ENCODE data around the gene TMEM38B.

DNA sequence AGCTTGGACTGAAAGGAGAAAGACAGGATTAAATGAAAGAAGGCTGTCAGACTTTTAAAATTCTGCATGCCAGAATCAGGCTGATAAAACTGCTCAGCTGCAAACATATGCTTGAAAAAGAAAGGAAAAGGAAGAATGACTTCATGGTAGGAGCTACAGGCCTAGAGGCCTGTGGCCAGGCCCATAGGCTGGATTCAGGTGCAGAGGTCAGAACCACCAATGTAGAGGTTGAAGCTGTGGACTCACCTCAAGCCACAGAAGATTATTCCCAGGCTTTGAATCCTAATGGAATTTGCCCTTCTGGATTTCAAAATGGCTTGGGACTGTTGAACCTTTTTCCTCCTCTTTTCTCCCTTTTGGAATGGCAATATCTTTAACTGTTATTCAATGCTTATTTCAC, 47.7 kb downstream of the TMEM38B start:
- TF ChIP-seq CTCF (IDR thresholded peaks at IDR 0.05) (no peak), POLR2A (IDR thresholded peaks at IDR 0.05) (no peak)

All from Peyer's patch (tissue), 4 donors.